GM18498 (cell line): ENCODE data around the gene PDLIM3.
A peak's percentile ranks its signal among the peaks of the same experiment; 100 is the strongest.
"Not testable (repeated sequence)": the region's sequence is repeated elsewhere in the genome, so short reads cannot be mapped to it uniquely, and the experiment has no call there.

Source experiments
- ATAC-seq: cut with Tn5 transposase; IDR thresholded peaks from one replicate; pipeline ENCODE4 v1.9.1; 2021; ENCODE audit warnings: mild to moderate bottlenecking, moderate library complexity; ENCODE audit not compliant: unreplicated experiment

PDLIM3 gene

DNA sequence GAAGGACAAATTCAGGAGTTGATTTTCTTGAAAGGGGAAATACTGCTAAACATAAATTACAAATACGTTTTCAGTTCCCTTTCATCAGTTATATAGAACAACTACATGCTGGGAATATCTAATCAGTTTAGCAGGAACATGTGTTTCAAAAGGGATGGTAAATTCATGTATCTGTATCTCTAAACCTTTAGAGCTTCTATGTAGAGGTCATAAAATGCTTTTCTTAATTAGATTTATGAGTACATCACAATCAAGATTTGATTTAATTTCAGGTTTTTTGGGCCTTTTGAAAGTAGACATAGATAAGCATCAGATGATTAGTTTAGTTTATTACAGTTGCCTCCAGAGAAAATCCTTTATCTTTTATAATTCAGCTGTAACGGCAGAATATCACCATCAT is 12.9 kb downstream of the PDLIM3 start:
- no peak for ATAC-seq

- ATAC-seq, result no peak
These were observed 15.2 kb downstream of the PDLIM3 start for GRCh38 chr4:185520119-185520518.

DNA sequence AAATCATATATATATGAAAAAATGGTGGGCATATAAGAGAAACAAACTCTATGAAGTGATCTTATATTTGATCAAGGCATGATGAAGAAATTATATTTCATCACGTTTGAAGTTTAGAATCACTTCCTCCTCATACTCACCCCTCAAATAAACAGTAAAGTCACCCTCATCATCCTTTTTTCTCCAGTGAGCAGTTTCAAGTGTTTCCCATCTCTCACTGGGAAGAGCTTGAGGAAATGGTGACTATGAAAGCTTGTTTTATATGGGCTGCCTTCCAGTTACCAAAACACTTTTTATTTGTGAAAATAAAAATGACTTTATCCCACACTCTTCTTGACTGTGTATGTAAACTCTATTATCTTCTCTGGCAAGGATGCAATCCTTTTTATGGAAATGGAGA is 16.8 kb downstream of the PDLIM3 start:
- ATAC-seq, result no peak

DNA sequence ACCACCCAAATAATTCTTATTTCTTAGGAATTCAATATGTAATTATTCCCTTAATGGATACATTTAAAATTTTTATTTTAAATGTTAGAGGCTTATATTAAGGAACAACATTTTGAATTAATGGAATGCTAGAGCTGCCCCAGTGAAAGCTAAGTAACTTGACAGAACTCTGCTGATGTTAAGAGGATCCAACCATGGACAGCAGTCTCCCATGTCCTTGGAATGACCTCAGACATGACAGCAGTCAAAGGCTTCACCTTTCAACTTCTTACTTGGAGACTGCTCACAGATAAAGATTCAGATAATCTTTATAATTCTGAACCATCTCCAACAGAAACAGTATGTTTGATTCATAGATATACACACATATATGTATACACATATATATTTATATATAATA is 17.2 kb downstream of the PDLIM3 start:
- ATAC-seq, result no peak

GRCh38 chr4:185515248-185515647 is 20.1 kb downstream of the PDLIM3 start:
- ATAC-seq, result no peak

DNA sequence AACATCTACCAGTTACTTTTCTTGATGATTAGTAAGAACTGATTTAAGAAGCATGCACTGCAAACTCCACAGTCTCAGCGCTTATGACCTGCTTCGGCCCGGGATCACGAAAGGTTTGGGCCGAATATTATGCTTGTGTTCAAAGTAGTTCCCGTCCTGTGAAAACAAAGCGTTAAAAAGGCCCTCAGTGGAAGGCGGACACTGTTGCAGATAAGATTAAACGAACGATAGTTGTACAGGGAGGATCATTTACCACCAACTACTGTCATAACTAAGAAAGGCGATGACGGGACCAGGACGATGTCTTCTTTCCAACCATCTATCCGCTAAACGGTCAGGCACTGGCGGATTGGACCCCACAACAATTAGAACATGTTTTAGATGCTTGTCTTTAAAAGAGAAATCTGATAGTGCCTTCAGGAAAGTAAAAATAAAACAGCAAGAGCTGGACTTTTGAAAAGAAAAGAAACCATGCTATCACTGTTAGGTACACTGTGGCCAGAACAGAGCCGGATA is 21.1 kb downstream of the PDLIM3 start:
- no peak for ATAC-seq

DNA sequence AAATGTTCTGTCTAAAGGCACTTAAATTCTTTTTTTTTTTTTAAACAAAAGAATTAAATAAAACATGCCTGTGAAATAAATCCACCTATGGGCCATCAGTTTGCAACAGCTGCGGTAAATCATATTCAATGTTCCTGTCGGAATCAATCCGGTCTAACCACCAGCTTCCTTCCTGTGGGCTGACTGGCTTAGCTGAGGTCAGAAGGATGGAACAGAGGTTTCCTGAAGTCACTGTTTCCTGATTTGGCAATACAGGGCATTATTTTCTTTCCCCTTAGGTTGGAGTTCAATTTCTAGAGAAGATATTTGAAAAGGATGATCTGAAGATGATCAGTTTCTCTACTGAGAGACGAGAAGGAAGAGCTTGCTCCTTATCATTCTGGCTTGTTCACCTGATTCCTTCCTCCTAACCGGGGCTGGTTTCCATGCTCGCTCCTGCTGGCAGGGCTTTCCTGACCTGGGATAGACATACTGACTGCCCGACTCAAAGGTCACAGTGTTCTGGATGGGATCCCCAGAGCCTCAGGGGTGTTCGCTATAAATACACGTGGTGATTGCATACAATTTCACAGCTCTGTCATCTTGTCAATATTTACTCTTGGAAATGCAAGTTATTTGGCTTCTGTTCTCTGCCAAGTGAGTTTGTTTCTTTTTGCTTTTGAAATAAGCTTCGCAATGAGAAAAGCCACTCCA is 21.7 kb downstream of the PDLIM3 start:
- no peak for ATAC-seq

DNA sequence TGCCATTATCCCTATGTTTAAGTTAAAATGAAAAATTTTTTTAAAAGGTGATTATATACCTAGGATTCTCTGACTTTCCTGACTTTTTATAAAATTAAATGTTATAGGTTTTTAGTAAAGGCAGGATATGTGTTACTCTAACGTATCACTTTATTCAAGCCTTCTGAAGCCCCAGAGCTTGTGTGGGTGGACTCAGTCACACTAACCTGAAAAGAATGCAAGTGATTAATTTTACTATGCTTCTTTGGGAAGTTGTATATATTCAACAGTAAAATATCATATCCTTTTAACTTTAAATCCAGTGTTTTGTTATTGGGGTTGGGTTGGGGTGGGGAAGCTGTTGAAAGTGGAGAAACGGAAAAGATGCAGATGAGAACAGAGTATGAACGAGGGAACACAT is 22.8 kb downstream of the PDLIM3 start:
- ATAC-seq, result no peak

DNA sequence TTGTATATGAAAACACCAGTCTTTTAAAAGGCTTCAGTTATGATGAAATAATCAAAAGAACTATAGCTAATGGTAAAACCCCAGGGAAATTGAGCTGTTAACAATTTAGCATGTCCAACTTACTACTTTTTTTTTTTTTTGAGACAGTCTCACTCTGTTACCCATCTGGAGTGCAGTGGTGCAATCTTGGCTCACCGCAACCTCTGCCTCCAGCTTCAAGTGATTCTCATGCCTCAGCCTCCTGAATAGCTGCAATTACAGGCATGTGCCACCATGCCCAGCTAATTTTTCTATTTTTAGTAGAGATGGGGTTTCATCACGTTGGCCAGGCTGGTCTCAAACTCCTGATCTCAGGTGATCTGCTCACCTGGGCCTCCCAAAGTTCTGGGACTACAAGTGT is 24.1 kb downstream of the PDLIM3 start:
- ATAC-seq, result not testable (repeated sequence)

GRCh38 chr4:185510806-185511205 is 24.5 kb downstream of the PDLIM3 start:
- no peak for ATAC-seq

GRCh38 chr4:185508181-185508580 is 27.1 kb downstream of the PDLIM3 start:
- ATAC-seq, result no peak

- no peak for ATAC-seq
These were observed 28.9 kb downstream of the PDLIM3 start for GRCh38 chr4:185506422-185506821.

DNA sequence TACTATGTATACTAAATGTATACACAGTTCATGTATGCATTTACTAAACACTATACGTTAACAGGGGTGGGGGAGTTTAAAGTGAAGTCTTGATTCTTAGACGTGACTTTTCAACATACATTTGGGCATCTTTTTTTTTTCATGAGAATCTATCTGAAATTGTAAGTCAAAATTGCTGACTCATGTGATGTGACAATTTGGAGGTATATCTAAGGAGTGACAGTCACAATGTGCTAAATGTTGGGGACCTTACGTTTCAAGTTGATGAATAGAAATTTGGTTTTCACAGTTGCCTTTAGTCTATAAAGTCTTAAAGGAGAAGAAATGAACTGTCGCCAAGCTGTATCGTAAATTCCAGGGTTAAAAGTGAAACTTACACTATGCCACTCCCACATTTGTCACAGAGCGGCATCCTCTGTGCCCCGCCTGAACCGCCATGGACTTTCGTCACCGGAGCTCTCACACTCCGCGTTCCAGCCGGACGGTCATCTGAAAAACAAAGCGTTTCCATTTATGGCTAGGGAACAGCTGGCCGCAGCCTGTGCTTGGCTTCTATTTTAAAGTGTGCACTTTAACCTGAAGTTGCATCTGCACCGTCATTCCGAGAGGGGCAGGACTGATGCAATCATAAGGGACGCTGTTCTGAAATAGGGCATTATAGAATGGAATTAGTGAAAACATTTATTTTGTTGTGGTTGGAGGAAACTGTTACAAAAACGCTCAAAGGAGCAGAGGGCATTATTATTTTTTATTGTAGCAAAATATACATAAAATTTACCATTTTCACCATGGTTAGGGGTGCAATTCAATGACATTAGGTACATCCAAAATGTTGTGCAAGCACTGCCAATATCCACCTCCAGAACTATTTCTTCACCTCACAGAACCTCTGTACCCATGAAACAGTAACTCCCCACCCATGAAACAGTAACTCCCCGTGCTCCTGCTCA is 30.9 kb downstream of the PDLIM3 start:
- no peak for ATAC-seq

DNA sequence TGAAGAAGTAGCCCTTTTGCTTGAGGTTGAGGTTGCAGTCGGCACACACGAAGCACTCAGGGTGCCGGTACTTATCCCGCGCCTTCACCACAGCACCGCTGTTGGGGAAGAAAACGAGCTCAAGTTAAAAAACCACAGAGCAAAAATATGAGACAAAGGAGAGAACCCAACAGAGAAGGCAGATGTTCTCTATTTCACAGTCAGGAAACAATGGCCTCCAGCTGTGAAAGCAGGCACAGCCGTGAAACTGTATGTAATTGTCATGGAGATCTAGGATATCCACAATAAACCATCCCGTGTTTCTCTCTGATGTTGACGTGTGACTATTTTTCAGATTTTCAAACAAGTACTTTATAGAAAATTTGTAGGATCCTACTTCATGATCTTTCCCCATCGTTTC is 32.9 kb downstream of the PDLIM3 start:
- ATAC-seq, result no peak

- no peak for ATAC-seq
These were observed 34.7 kb downstream of the PDLIM3 start for GRCh38 chr4:185500576-185500975.

DNA sequence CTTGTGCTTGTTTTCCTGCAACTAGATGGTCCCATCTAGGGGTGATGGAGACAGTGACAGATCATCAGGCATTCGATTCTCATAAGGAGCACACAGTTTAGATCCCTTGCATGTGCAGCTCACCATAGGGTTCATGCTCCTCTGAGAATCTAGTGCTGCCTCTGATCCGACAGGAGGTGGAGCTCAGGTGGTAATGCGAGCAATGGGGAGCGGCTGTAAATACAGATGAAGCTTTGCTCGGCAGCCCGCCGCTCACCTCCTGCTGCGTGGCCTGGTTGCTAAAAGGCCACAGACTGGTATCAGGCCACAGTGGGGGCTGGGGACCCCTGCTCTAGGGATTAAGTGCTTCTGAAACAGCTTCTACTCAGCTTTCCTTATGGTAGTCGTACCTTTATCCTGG is 35.3 kb downstream of the PDLIM3 start:
- no peak for ATAC-seq

DNA sequence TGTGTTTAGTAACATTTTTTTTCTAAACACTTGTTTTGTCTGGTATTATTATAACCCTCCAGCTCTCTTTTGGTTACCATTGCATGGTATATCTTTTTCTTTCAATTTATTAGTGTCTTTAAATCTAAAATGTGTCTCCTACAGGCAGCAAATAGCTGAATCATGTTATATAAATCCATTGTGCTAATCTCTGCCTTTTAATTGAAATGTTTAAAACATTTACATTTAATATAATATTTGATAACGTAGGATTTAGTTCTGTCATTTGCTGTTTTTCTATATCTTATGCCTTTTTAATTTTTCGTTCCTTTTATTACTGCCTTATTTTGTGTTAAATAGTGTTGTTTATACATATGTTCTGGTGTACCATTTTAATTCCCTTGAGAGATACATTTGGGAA is 46.7 kb downstream of the PDLIM3 start:
- ATAC-seq, result no peak

DNA sequence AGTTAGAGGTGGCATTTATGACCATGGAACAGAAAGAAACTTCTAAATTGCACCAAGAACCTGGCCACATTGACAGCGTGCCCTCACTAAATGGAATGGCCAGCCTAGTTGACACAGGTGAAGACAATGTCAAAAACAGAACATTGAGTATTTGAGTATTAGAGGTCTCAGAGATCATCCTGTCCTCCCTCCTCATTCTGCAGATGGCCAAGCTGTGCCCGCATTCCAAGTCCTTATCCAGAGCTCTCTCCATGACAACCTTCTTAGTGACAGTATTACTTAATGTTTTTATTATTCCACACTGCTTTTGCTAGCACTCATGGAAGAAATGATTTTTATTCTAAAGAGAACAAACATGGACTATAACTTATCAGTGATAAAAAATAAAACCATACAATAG is 53.9 kb downstream of the PDLIM3 start:
- no peak for ATAC-seq

- peak; percentile 32 for ATAC-seq
These were observed 55.1 kb downstream of the PDLIM3 start for GRCh38 chr4:185480016-185480732.

DNA sequence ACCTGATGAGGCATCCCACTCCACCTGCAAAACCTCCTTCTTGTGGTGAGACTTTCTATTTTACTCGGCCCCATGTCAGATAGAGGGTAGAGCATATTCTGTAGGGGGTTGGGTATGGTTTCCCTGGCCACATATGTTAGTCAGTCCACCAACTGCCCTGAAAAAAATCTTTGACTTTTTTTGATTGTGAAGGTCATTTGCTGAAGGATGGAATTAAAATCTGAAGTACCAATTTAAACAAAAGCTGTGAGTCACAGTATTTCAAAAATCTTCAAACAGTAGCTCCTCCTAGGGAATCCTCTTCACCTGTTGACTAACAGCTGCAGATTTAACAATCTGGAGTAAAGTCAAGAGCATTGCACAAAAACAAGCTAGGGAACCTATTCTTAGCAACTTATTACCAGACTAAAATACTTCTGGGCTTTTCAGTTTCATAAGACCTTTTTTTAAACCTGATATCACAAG is 55.8 kb downstream of the PDLIM3 start:
- peak; percentile 95 for ATAC-seq

DNA sequence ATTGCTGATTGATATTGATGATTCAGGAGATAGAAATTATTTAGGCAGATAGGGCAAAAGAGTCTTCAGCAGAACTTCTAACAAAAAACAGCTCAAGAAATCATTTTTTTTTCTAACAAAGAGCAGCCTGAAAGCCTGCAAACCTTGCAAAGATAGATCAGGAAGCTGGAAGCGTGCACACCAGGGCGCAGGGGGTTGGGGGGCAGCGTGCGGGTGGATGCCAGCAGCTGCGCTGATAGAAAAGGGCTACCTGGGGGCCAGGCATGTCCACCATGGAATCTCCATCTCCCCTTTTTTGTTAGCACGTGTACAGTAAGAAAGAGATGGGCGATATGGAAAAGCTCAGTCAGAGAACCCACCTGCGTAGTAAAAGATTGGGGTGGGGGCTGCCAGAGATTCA is 62.1 kb downstream of the PDLIM3 start:
- ATAC-seq, result no peak
